DND-41 (cell line): ENCODE data around the gene TRPM3.

Source experiments
- ATAC-seq: fragments of 200-7000 bp; cut with Tn5 transposase; 3 replicates; pipeline ENCODE4 v1.9.1; 2021; ENCODE audit warnings: low read depth; ENCODE audit not compliant: insufficient read depth
- DNase-seq: peaks from one replicate; pipeline ENCODE4 v3.0.0-alpha.2; 2020
- H2AFZ ChIP-seq: 2 replicates; pipeline ENCODE4 v1.6.0; 2012; ENCODE audit warnings: low read depth, low read length
- H3K27ac ChIP-seq: 2 replicates; pipeline ENCODE4 v1.5.1; 2012; ENCODE audit warnings: low read length, inconsistent platforms
- H3K27me3 ChIP-seq: fragments of 200-600 bp; sonication (generic); 2 replicates; pipeline ENCODE4 v1.6.0; 2012; ENCODE audit warnings: low read length, mild to moderate bottlenecking, inconsistent platforms; ENCODE audit not compliant: insufficient read depth, poor library complexity
- H3K36me3 ChIP-seq: 2 replicates; pipeline ENCODE4 v1.5.1; 2012; ENCODE audit warnings: low read length, inconsistent platforms; ENCODE audit not compliant: insufficient read depth
- H3K4me1 ChIP-seq: 2 replicates; pipeline ENCODE4 v1.5.1; 2012; ENCODE audit warnings: mild to moderate bottlenecking, low read length; ENCODE audit not compliant: insufficient read depth
- H3K4me2 ChIP-seq: 2 replicates; pipeline ENCODE4 v1.6.0; 2012; ENCODE audit warnings: mild to moderate bottlenecking, moderate library complexity, low read length, inconsistent platforms; ENCODE audit not compliant: insufficient read depth
- H3K4me3 ChIP-seq, 2 experiments: fragments of 200-600 bp in 1 of 2; shearing (Covaris generic) in 1 of 2; 2 replicates each; pipeline ENCODE4 v1.5.1; 2012 to 2016; ENCODE audit warnings: inconsistent platforms in 2 of 2, low read length in 2 of 2, mild to moderate bottlenecking in 2 of 2, low read depth in 1 of 2, moderate library complexity in 1 of 2
- H3K79me2 ChIP-seq: 2 replicates; pipeline ENCODE4 v1.6.0; 2012; ENCODE audit warnings: low read length, inconsistent platforms; ENCODE audit not compliant: insufficient read depth
- H3K9ac ChIP-seq: 2 replicates; pipeline ENCODE4 v1.6.0; 2012; ENCODE audit warnings: low read depth, mild to moderate bottlenecking, inconsistent platforms, low read length, moderate library complexity
- H3K9me3 ChIP-seq: 2 replicates; pipeline ENCODE4 v1.5.1; 2012; ENCODE audit warnings: low read length, moderate library complexity, mild to moderate bottlenecking, inconsistent platforms; ENCODE audit not compliant: insufficient read depth, severe bottlenecking
- H4K20me1 ChIP-seq: 2 replicates; pipeline ENCODE4 v1.6.0; 2012; ENCODE audit warnings: low read length; ENCODE audit not compliant: insufficient read depth
- EZH2 ChIP-seq: IDR thresholded peaks from 3 replicates; pipeline ENCODE4 v1.6.1; 2012; ENCODE audit warnings: borderline replicate concordance, low read depth, mild to moderate bottlenecking, moderate library complexity, low read length, inconsistent platforms; ENCODE audit not compliant: severe bottlenecking
- TF ChIP-seq, protein P1 (sequence below): IDR thresholded peaks from 2 replicates; pipeline ENCODE4 v1.5.1; 2012; ENCODE audit warnings: borderline replicate concordance, low read length, moderate library complexity, mild to moderate bottlenecking; ENCODE audit not compliant: poor library complexity, severe bottlenecking; ENCODE audit errors: extremely low read depth

The TRPM3 gene

GRCh38 chr9:70540016-70540415 lies 581.4 kb downstream of the TRPM3 start:
- H3K27me3 ChIP-seq: no peaks in the 10 kb centered on the region

DNA sequence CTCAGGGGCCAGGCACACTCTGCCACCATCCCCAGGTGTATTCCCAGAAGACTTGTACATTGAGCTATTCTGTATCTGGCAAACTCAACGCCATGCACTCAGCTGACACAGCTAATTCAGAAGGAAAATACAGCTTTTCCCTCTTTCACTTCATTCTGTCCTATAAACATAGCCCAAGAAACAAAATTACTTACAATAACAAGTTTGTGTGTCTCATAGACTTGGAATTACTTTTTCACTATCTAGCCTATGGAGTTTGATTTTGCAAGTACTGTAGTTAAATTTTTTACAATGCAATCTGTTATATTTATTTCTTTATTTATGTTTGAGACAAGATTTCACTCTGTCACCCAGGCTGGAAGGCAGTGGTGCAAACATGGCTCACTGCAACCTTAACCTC lies 581.9 kb downstream of the TRPM3 start:
- H3K4me2 ChIP-seq: no peak overlapping the region
- no peaks in the 10 kb centered on the region for H3K79me2 ChIP-seq
- no peaks in the 10 kb centered on the region for H4K20me1 ChIP-seq

More at GRCh38 chr9:70540016-70540415, 581.4 kb downstream of the TRPM3 start:
- H3K4me2 ChIP-seq: no peak overlapping the region
- H3K4me1 ChIP-seq: no peaks in the 10 kb centered on the region
- TF ChIP-seq, protein P1, sequence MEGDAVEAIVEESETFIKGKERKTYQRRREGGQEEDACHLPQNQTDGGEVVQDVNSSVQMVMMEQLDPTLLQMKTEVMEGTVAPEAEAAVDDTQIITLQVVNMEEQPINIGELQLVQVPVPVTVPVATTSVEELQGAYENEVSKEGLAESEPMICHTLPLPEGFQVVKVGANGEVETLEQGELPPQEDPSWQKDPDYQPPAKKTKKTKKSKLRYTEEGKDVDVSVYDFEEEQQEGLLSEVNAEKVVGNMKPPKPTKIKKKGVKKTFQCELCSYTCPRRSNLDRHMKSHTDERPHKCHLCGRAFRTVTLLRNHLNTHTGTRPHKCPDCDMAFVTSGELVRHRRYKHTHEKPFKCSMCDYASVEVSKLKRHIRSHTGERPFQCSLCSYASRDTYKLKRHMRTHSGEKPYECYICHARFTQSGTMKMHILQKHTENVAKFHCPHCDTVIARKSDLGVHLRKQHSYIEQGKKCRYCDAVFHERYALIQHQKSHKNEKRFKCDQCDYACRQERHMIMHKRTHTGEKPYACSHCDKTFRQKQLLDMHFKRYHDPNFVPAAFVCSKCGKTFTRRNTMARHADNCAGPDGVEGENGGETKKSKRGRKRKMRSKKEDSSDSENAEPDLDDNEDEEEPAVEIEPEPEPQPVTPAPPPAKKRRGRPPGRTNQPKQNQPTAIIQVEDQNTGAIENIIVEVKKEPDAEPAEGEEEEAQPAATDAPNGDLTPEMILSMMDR: no peak
- TF ChIP-seq EZH2: no peak
- no peak overlapping the region for H2AFZ ChIP-seq
- H3K36me3 ChIP-seq: no peaks in the 10 kb centered on the region
- H4K20me1 ChIP-seq: no peaks in the 10 kb centered on the region
- H3K27ac ChIP-seq: no peak overlapping the region
- ATAC-seq (no peak), DNase-seq (no peak)
- H3K9ac ChIP-seq: no peak overlapping the region
- no peaks in the 10 kb centered on the region for H3K79me2 ChIP-seq
- H3K4me3 ChIP-seq: no peak overlapping the region
- H3K9me3 ChIP-seq: no peaks in the 10 kb centered on the region

GRCh38 chr9:70539001-70539400 lies 582.4 kb downstream of the TRPM3 start:
- no peak for TF ChIP-seq EZH2
- TF ChIP-seq, protein P1: no peak
- no peak overlapping the region for H3K4me3 ChIP-seq
- H3K9me3 ChIP-seq: no peaks in the 10 kb centered on the region
- DNase-seq (no peak), ATAC-seq (no peak)
- H3K4me1 ChIP-seq: no peaks in the 10 kb centered on the region
- H3K36me3 ChIP-seq: no peaks in the 10 kb centered on the region
- no peak overlapping the region for H3K4me2 ChIP-seq
- H4K20me1 ChIP-seq: no peaks in the 10 kb centered on the region
- no peak overlapping the region for H2AFZ ChIP-seq
- no peaks in the 10 kb centered on the region for H3K27me3 ChIP-seq
- no peak overlapping the region for H3K9ac ChIP-seq
- H3K79me2 ChIP-seq: no peaks in the 10 kb centered on the region
- no peak overlapping the region for H3K27ac ChIP-seq

More for the DNA sequence above, 581.9 kb downstream of the TRPM3 start:
- no peaks in the 10 kb centered on the region for H3K27me3 ChIP-seq
- no peak for ATAC-seq
- no peak overlapping the region for H3K9ac ChIP-seq
- H3K4me3 ChIP-seq: no peak overlapping the region
- no peak overlapping the region for H3K27ac ChIP-seq
- H3K9me3 ChIP-seq: no peaks in the 10 kb centered on the region
- no peaks in the 10 kb centered on the region for H3K36me3 ChIP-seq
- TF ChIP-seq EZH2: no peak
- TF ChIP-seq, protein P1: no peak
- no peaks in the 10 kb centered on the region for H3K4me1 ChIP-seq
- DNase-seq: no peak
- no peak overlapping the region for H2AFZ ChIP-seq

DNA sequence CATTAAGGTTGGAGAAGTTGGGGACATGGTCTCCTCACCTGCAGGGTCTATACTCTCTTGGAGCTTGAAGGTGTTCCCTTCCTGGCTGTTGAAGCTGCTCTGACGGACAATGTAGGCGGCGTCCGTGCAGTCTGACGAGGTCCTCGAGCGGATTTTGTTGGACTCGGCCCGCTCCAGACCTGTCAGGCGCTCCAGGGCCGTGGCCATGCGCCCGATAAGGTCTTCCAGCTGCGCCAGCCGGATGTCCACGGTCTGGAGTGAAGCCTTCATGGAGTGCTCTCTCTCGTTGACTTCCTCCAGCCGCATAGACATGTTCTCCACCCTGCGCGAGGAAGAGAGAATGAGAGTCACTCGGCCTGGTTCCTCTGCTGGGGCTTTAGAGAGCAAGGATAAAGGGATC lies 584.3 kb downstream of the TRPM3 start:
- H3K36me3 ChIP-seq: no peaks in the 10 kb centered on the region
- H3K27ac ChIP-seq: no peak overlapping the region
- no peak overlapping the region for H2AFZ ChIP-seq
- no peak overlapping the region for H3K4me2 ChIP-seq
- H3K4me1 ChIP-seq: no peaks in the 10 kb centered on the region
- DNase-seq: no peak
- no peak overlapping the region for H3K9ac ChIP-seq
- H3K9me3 ChIP-seq: no peaks in the 10 kb centered on the region
- no peaks in the 10 kb centered on the region for H4K20me1 ChIP-seq
- H3K4me3 ChIP-seq: no peak overlapping the region
- ATAC-seq: no peak
- H3K27me3 ChIP-seq: no peaks in the 10 kb centered on the region
- no peak for TF ChIP-seq EZH2
- TF ChIP-seq, protein P1: no peak
- H3K79me2 ChIP-seq: no peaks in the 10 kb centered on the region
